ENCODE data around the gene DUSP6.
"Not testable (repeated sequence)": the region's sequence is repeated elsewhere in the genome, so short reads cannot be mapped to it uniquely, and the experiment has no call there.

DUSP6 gene

DNA sequence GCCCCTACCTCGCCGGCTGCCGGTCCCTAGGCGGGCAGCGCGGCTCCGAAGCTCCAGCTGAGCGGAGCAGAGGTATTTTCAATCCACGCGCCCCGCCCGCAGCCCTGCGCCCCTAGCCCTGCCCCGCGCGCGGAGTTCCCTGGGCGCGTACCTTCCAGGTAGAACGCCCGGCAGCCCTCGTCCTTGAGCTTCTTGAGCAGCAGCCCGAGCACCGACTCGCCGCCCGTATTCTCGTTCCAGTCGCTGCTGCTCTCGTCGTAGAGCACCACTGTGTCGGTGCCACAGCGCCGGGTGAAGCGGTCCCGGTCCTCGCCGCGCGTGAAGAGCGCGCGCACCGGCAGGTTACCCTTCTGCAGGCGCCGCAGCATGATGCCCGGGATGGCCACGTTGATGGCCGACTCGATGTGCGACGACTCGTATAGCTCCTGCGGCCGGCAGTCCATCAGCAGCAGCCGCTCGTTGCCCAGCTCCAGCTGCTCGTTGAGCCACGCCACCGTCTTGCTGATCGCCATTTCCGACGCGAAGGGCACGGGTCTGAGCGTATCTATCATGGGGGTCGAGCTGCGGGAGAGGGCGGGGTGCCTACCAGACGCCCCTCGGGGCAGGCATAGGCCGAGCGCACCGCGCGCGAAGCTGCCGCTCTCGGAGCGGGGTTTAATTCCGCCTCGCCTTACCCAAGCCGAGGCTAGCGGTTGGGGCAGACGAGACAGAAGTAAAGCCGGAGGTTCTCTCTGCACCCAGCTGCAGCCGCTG, 636 bp downstream of the DUSP6 start:
- DNase-seq (ENCODE audit: low read depth) = no peak

DNA sequence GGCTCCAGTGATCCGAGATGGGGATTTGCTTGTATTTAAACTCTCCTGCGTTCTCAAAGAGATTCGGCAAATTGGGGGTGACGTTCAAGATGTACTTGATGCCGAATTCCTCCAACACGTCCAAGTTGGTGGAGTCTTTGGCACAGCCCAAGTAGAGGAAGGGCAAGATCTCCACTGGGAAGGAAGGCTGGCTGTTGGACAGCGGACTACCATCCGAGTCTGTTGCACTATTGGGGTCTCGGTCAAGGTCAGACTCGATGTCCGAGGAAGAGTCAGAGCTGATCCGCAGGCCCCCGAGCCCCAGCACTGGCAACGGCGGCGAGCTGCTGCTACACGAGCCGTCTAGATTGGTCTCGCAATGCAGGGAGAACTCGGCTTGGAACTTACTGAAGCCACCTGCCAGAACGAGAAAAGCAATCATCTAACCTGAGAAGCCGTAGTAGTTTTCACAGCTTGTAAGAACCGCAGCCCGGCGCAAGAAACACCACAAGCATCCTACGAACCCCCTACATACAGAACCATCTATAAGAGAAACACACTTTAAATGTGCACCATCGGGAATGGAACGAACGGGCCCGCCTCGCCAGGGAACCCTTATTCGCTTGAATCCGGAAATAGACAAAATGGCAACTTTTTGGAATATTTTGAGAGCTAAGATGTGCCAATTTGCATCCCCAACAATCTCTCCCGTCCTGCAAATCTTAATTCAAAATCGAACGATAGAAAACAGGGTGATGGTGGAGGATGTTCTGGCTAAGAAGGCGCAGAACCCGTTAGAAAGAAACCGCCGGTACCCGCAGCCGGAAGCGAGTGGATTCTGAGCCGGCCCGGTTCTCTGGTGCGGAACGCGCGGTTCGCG, 1.4 kb downstream of the DUSP6 start:
- no peak for DNase-seq (ENCODE audit: low read depth)

GRCh38 chr12:89350260-89350629, 2.1 kb downstream of the DUSP6 start:
- DNase-seq (ENCODE audit: low read depth) = no peak

DNA sequence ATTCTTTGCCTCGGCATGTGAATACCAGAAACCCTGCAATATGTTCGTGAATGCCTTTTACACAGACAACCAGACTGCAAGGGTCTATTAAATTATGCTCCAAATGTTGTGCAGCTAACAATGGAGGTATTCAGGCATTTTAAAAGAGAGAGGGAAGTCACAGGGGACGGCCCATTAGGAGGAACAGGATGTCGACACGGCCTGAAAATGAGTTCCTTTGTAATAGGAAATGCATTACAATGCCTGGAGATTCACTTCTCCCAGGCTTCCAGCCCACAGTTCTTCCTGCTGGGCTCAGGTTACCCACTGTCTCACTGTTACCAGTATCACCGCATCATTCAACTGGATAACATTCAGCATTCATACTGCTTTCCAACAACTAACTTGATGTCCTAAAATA, 2.5 kb downstream of the DUSP6 start:
- no peak for DNase-seq (ENCODE audit: low read depth)

DNA sequence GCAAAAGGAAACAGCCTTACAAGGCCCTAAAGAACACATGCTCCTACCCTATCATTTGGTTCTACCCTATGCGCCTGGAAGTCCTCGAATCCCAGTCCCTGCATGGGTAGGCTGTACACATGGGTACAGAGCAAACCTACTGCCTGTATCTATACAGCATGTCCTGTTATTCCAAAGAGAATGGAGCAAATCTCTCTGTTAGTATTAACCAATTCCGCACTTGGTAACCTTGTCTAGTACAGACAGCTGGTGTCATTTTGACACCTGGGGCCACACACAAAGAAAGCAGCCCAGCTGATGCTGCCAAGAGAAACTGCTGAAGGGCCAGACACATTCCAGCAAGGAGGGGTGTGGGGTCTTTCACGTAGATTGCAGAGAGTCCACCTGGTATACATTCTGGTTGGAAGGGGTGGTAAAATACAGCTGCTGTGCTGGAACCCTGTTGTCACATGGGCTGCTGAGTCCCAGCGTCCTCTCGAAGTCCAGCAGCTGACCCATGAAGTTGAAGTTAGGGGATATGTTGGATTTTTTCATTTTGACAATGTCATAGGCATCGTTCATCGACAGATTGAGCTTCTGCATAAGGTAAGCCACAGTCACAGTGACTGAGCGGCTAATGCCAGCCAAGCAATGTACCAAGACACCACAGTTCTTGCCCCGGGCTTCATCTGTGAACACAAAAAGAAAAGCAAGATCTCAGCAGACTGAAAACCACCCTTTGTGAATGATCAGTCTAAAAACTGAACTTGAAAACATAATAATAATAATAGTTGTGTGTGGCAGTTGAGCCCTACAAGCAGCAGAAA, 3.2 kb downstream of the DUSP6 start:
- no peak for DNase-seq (ENCODE audit: low read depth)

DNA sequence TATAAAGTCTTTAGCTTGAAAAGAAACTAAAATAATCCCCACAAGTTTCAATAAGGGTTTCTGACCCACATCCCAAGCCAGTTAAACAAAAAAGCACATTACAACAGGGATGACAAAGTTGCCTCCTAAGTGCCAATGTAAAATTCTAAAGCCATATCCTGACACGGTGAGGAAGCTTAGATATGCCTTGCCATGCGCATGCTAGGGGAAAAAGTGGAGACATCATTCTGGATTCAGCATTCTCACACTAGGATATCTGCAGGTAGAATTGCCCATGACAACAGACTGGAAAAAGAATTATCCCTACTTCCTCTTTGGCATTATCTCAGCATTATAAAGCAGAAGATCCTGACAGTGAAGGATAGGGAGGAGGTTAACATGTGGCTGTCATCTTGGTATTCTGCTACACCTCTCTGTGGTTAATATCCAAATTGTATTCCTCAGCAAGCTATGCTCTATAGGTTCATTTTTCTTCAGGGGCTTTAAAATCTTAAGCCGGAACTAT, 4.9 kb downstream of the DUSP6 start:
- no peak for DNase-seq (ENCODE audit: low read depth)

DNA sequence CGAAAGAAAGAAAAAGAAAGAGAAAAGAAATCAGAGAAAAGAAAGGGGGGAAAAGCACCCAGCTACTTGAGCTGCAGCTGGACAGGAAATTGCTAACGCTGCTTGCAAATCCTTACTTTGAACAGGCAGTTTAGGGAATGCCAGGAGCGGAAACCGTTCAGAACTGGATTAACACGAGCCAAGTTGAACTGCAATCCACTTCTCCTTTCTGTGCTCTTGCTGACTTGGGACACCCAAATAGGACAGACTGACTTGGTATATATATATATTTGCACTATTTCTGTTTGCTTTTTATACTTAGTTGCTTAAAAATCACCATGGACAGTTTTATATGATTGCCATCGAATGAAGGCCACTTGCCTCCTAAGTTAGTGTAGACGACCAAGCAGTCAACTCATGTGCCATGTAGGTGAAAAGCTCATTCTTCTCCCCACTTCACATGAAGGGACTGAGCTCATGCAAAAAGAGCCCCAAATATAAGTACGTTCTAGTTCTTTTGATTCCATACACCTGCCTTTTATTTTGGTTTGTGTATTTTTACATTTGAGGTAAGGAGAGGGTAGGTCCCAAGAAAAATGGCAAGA, 5.5 kb downstream of the DUSP6 start:
- no peak for DNase-seq (ENCODE audit: low read depth)

GRCh38 chr12:89345830-89346740, 6.2 kb downstream of the DUSP6 start:
- DNase-seq (ENCODE audit: low read depth) = no peak

- no peak for DNase-seq (ENCODE audit: low read depth)
Measured at GRCh38 chr12:89345376-89345775, 6.9 kb downstream of the DUSP6 start.

DNA sequence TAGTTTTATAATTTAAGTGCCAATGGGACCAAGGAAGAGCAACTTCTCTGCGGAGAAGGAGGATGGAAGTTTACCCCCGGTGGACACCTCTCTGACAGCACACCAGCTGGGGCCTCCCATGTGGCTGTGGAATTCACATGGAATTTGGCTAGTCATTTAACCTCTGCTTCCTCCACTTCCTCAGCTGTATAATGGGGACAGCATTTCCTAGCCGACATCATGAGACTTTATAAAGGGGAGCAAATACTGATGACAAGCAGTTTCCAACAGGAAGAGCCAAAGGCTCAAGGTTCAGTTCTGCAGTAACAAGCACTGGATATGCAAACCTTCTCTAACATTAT, 7.5 kb downstream of the DUSP6 start:
- DNase-seq (ENCODE audit: low read depth) = no peak

- DNase-seq (ENCODE audit: low read depth) = no peak
Measured at GRCh38 chr12:89344043-89344861, 8.0 kb downstream of the DUSP6 start.

DNA sequence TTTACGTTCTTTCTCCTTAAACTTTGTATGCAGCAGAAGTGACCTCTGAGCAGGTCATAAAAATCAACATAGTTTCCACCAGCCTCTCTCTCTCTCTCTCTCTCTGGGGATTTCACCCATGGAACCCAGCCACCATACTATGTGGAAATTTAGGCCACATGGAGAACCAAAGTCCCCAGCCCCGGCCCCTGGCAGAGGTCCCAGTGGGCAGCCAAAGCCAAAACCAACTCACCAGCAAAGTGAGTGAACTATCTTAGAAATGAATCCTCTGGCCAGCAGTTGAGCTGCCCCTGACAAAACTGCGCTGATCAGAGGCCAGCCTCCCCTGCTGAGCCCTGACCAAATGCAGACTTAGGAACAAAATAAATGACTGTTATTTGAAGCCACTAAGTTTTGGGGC, 9.2 kb downstream of the DUSP6 start:
- DNase-seq (ENCODE audit: low read depth) = no peak

- no peak for DNase-seq (ENCODE audit: low read depth)
Measured at GRCh38 chr12:89340861-89341260, 11.4 kb downstream of the DUSP6 start.

DNA sequence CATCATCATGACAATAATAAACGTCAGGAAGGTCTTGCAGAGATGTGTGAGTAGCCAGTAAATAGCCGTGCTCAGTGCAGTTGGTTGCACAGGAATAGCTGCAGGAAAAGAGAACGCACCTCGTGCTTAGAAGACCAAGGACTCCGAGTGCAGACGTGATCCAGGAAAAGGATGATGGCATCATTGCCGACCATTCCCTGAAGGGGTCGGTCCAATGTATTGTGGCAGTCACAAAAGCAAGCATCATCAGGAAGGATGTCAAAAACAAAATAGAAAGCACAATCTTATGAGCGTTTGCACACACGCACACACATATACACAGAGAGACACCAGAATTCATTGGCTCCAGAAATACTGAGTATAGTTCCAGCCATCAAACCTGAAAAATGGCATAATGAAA, 12.8 kb downstream of the DUSP6 start:
- no peak for DNase-seq (ENCODE audit: low read depth)

DNA sequence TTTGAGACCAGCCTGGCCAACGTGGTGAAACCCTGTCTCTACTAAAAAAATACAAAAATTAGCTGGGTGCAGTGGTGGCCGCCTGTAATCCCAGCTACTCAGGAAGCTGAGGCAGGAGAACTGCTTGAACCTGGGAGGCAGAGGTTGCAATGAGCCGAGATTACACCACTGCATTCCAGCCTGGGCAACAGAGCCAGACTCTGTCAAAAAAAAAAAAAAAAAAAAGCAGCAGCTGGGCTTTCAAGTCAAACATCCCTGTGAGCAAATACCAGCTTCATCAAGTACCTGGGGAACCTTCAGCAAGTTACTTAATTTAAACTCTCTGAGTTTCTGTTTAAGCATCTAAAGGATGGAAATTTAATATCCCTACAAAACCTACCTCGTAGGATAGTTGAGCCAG, 15.2 kb downstream of the DUSP6 start:
- not testable (repeated sequence) for DNase-seq (ENCODE audit: low read depth)

DNA sequence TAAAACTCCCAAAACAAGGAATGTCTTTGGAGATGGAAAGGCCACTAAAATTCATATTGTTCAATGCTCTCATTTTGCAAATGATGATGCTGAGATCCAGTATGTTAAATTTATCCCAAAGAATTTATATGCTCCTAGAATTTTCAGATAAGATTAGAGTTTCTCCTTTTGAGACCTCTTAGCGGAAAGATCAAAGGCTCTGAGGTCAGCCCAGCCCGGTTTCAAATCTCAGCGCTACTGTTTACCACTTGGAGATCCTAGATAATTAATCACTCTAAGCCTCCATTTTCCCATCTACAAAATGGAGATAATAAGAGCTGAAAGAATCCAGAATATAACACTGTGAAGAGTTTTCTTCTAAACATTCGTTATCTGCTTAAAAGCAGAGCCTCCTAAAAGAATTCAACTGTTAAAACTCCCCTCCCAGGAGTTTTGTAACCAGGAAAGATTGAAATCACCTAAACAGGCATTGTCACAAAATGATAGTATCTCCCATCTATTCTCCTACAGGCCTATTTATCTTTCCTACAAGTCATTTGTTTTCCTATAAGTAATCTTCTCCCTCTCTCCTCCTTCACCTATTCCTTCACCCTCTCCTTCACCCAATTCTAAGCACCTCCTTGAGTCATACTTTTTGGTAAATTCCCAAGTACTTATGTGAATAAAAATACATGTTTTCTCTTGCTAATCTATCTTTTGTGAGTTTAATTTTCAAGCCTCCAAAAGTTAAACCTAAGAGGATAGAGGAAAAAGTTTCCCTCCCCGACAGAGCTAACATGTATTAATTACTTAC, 16.7 kb downstream of the DUSP6 start:
- DNase-seq (ENCODE audit: low read depth) = no peak

- DNase-seq (ENCODE audit: low read depth) = no peak
Measured at GRCh38 chr12:89334548-89335169, 17.6 kb downstream of the DUSP6 start.

- DNase-seq (ENCODE audit: low read depth) = no peak
Measured at GRCh38 chr12:89333564-89334252, 18.6 kb downstream of the DUSP6 start.

Measured in HS-27A (cell line).